GM12878 (cell line): Measurements from ENCODE around the gene MAMLD1. TPM values are rescaled to one million over a fixed set of nuclear protein-coding genes. Genes with fewer than 3 reads are reported as not detected.

ENCODE experiments used
- ATAC-seq: fragments of 200-7000 bp; cut with Tn5 transposase; 3 replicates; pipeline ENCODE4 v1.9.1; 2020; ENCODE audit warnings: mild to moderate bottlenecking, moderate library complexity
- BruUV-seq: library from RNA; stranded (reverse); fragments of 400-500 nt; replicated peaks from 2 replicates; lab custom pipeline; 2021; lab: Mats Ljungman, UMichigan
- CTCF ChIA-PET: fragments of 300-600 bp; sonication (Branson Sonifier 250); formaldehyde crosslinking; extraction: SDS; loops from one replicate; lab custom pipeline; 2021; ENCODE audit warnings: inconsistent platforms; lab: Yijun Ruan, JAX
- POLR2A ChIA-PET: fragments of 350-600 bp; formaldehyde crosslinking; extraction: SDS; loops from one replicate; lab custom pipeline; 2021; ENCODE audit warnings: inconsistent platforms; lab: Charles Lee
- RAD21 ChIA-PET: fragments of 300-600 bp; sonication (Branson Sonifier 250); formaldehyde crosslinking; loops from one replicate; lab custom pipeline; 2023; ENCODE audit warnings: antibody characterized with exemption; ENCODE audit not compliant: unreplicated experiment; lab: Charles Lee
- SMC1A ChIA-PET: fragments of 300-600 bp; sonication (Branson Sonifier 250); formaldehyde crosslinking; loops from one replicate; lab custom pipeline; 2023; ENCODE audit not compliant: unreplicated experiment, uncharacterized antibody; lab: Charles Lee
- DNase-seq: peaks from one replicate; pipeline ENCODE4 v3.0.0-alpha.2; 2011; ENCODE audit warnings: low read depth, low spot score
- FAIRE-seq: peaks from 3 replicates; lab custom pipeline; 2011; peaks lifted over from hg19 to GRCh38; lab: Jason Lieb, UNC
- H2AFZ ChIP-seq: 2 replicates; pipeline ENCODE4 v1.6.0; 2011; ENCODE audit warnings: low read depth, low read length, control low read depth; ENCODE audit not compliant: control insufficient read depth
- H3K27ac ChIP-seq: 2 replicates; pipeline ENCODE4 v1.5.1; 2011; ENCODE audit warnings: control low read depth; ENCODE audit not compliant: control insufficient read depth, insufficient read depth
- H3K27me3 ChIP-seq, 2 experiments: replicated peaks in 1 of 2; 2 replicates each; pipeline versions ENCODE4 v1.6.0 to v1.6.1; 2011; ENCODE audit warnings: low read length in 1 of 2; ENCODE audit not compliant: control insufficient read depth in 2 of 2, insufficient read depth in 2 of 2
- H3K36me3 ChIP-seq, 2 experiments: 2 replicates each; pipeline ENCODE4 v1.5.1; 2011; ENCODE audit warnings: low read length in 1 of 2; ENCODE audit not compliant: control insufficient read depth in 2 of 2, insufficient read depth in 2 of 2
- H3K4me1 ChIP-seq: 2 replicates; pipeline ENCODE4 v1.6.1; 2011; ENCODE audit warnings: mild to moderate bottlenecking, low read length, moderate library complexity, mixed read lengths; ENCODE audit not compliant: control insufficient read depth, insufficient read depth
- H3K4me2 ChIP-seq: 2 replicates; pipeline ENCODE4 v1.6.0; 2011; ENCODE audit warnings: control low read depth; ENCODE audit not compliant: control insufficient read depth, insufficient read depth
- H3K4me3 ChIP-seq: fragments of 200-600 bp; sonication (generic); 2 replicates; pipeline ENCODE4 v1.5.1; 2016
- H3K79me2 ChIP-seq: 2 replicates; pipeline ENCODE4 v1.6.0; 2011; ENCODE audit warnings: low read length; ENCODE audit not compliant: control insufficient read depth, insufficient read depth
- H3K9ac ChIP-seq: 2 replicates; pipeline ENCODE4 v1.8.0; 2011; ENCODE audit warnings: low read length, control low read depth, mixed read lengths; ENCODE audit not compliant: control insufficient read depth, insufficient read depth
- H3K9me3 ChIP-seq: replicated peaks from 3 replicates; pipeline ENCODE4 v1.5.1; 2011; ENCODE audit warnings: mild to moderate bottlenecking, low read length; ENCODE audit not compliant: control insufficient read depth, insufficient read depth
- H4K20me1 ChIP-seq: 2 replicates; pipeline ENCODE4 v1.6.0; 2011; ENCODE audit not compliant: control insufficient read depth, insufficient read depth
- CBX3 ChIP-seq: fragments of 200-600 bp; sonication (generic); IDR thresholded peaks from 2 replicates; pipeline ENCODE4 v1.6.1; 2016; ENCODE audit warnings: low read depth, borderline replicate concordance
- IKZF1 ChIP-seq: fragments of 450-650 bp; conservative IDR thresholded peaks from 2 replicates; pipeline ENCODE4 v1.6.1; 2017; ENCODE audit warnings: antibody characterized with exemption, mild to moderate bottlenecking
- MXI1 ChIP-seq: fragments of 150-350 bp; IDR thresholded peaks from 2 replicates; pipeline ENCODE4 v1.6.1; 2011; ENCODE audit warnings: low read depth, mild to moderate bottlenecking, inconsistent platforms, low read length, improper control_type of control experiment
- NR2C1 ChIP-seq: fragments of 450-650 bp; IDR thresholded peaks from 2 replicates; pipeline ENCODE4 v1.6.1; 2017; ENCODE audit warnings: antibody characterized with exemption, mild to moderate bottlenecking, moderate library complexity
- PAX5 ChIP-seq: IDR thresholded peaks from 2 replicates; pipeline ENCODE4 v1.6.1; 2011; ENCODE audit warnings: low read depth, low read length, borderline replicate concordance
- SREBF2 ChIP-seq: IDR thresholded peaks from 2 replicates; pipeline ENCODE4 v1.6.1; 2012; ENCODE audit warnings: mild to moderate bottlenecking, low read length
- WGBS: methylation state at CpG from one replicate; pipeline ENCODE4 v1.1.6; 2016; ENCODE audit warnings: low lambda C conversion rate; ENCODE audit not compliant: insufficient replicate concordance, insufficient coverage; ENCODE audit errors: missing lambda C conversion rate; 5-methylcytosine and 5-hydroxymethylcytosine counted together
- in situ Hi-C: fragments of 300-500 bp; cut with MboI; formaldehyde crosslinking; loops from 9 replicates; pipeline ENCODE4 v1.14.3; 2018; ENCODE audit warnings: mixed read lengths
- intact Hi-C: fragments of 100-400 bp; cut with micrococcal nuclease; formaldehyde crosslinking; loops from one replicate; pipeline ENCODE4 v1.14.2; 2022; ENCODE audit not compliant: unreplicated experiment
- polyA plus RNA-seq, 11 experiments: library from polyadenylated mRNA; depleted of rRNA in 4 of 11; unstranded in 6 of 11; stranded (reverse) in 5 of 11; fragments of >200 nt; fragmentation: Nextera tagmentation in 4 of 11; fragmentation: Illumina TruSeq in 1 of 11; extraction: Ambion mirVana in 4 of 11; extraction: Trizol in 1 of 11; gene quantifications; 1 replicate in 1 of 11; 2 replicates in 10 of 11; pipeline versions ENCODE4 v1.2.1 to v1.2.3, GENCODE V29; 2011 to 2016; ENCODE audit warnings: inconsistent platforms in 2 of 11, missing spikeins in 2 of 11, low read depth in 1 of 11
- total RNA-seq, 4 experiments: library from RNA; depleted of rRNA in 3 of 4; stranded (reverse); fragments of >200 nt in 3 of 4; fragmentation: Illumina TruSeq in 1 of 4; extraction: Trizol in 1 of 4; gene quantifications; 2 replicates each; pipeline versions ENCODE4 v1.2.1 to v1.2.3, GENCODE V29; 2013 to 2021
- TF ChIP-seq, protein P1 (sequence below): fragments of 450-650 bp; IDR thresholded peaks from 2 replicates; pipeline ENCODE4 v1.6.1; 2017; ENCODE audit warnings: low read depth, mild to moderate bottlenecking, moderate library complexity

Gene MAMLD1
- total and polyA plus RNA-seq, 10 of the 15 experiments (the other 5 are each of a cell fraction or from before 2014, with no cell fraction given), result 0.03 to 0.05 TPM; not detected in 8

DNA sequence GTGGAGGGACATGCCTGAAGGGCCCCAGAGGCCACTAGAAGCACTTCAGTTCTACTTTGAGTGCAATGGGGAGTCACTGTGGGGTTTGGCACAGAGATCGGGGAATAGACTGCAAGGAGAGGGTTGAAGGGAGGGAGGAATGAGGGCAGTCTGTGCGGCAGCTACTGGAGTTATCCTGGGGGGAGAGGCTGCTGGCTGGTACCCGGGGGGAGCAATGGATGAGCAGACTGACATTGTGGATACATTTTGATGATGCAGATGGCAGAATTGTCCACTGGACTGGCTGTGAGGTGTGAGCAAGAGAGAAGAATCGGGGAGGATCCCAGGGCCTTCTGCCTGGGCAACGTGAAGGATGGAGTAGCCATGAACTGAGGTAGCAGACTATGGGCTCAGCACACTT, 2.8 kb upstream of the MAMLD1 start (continued):
- TF ChIP-seq, protein P1, sequence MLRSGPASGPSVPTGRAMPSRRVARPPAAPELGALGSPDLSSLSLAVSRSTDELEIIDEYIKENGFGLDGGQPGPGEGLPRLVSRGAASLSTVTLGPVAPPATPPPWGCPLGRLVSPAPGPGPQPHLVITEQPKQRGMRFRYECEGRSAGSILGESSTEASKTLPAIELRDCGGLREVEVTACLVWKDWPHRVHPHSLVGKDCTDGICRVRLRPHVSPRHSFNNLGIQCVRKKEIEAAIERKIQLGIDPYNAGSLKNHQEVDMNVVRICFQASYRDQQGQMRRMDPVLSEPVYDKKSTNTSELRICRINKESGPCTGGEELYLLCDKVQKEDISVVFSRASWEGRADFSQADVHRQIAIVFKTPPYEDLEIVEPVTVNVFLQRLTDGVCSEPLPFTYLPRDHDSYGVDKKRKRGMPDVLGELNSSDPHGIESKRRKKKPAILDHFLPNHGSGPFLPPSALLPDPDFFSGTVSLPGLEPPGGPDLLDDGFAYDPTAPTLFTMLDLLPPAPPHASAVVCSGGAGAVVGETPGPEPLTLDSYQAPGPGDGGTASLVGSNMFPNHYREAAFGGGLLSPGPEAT, result no peak
- TF ChIP-seq IKZF1 (no peak), MXI1 (no peak), CBX3 (no peak), SREBF2 (no peak)

DNA sequence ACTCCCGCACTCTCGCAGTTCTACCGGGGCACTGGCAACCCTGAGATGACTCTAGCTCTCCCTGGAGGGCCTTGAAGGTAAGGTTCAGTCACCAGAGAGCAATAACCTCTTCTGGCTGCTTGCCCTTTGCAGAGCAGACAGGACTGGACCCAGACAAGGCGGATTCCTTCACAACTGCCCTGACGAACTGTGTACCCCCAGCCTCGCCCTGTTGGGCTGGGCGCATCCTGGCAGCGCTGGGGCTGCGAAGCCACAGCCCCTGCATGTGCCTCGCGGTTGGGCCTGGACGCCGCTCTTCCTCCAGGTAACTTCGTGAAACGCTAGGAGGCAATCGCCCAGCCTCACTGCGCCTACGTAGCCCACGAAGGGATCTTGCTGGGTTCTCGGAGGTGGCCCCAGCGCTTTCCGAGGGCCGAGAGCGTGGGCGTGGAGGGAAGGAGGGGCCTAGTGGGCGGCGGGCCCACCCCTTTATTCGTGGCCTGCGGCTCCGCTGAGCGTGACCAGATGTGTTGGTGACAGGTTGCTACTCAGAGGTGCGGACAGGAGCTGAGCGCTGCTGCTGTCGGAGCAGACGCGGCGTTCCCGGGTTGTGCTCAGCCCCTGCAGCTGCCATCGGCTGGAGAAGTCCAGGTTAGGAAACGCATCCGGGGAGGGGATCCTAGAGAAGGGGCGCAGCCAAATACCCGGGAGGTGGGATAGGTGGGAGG, 1.9 kb upstream of the MAMLD1 start:
- no peak for ATAC-seq

More for the DNA sequence above, 1.9 kb upstream of the MAMLD1 start:
- intact Hi-C loops (no loop called here), in situ Hi-C loops (no loop called here)
- CTCF ChIA-PET, result no interaction called here
- no peak overlapping the region for H2AFZ ChIP-seq
- POLR2A ChIA-PET, result no interaction called here
- H3K9me3 ChIP-seq, result no peaks in the 10 kb centered on the region; the same call in 2 of the 3 replicates
- no TSS peak for BruUV-seq
- 28% methylated on average over 33 of the region's 43 CpGs for WGBS
- H3K27me3 ChIP-seq, result peaks cover 2 to 7% of the 10 kb centered on the region in 2 experiments; a peak in 3 of 4 replicates
- H3K27ac ChIP-seq, result no peak overlapping the region
- H3K9ac ChIP-seq, result no peak overlapping the region
- FAIRE-seq (no peak), DNase-seq (no peak)
- no peak overlapping the region for H3K4me3 ChIP-seq
- TF ChIP-seq PAX5 (peak; percentile 56; the same call in 1 of the 2 replicates), NR2C1 (no peak)
- no peaks in the 10 kb centered on the region for H3K79me2 ChIP-seq
- H3K4me2 ChIP-seq, result no peak overlapping the region
- no peaks in the 10 kb centered on the region for H4K20me1 ChIP-seq
- H3K36me3 ChIP-seq, result no peaks in the 10 kb centered on the region
- SMC1A ChIA-PET, result no interaction called here
- RAD21 ChIA-PET, result no interaction called here
- no peaks in the 10 kb centered on the region for H3K4me1 ChIP-seq
